ENCODE results near the gene SCN8A.

DNA sequence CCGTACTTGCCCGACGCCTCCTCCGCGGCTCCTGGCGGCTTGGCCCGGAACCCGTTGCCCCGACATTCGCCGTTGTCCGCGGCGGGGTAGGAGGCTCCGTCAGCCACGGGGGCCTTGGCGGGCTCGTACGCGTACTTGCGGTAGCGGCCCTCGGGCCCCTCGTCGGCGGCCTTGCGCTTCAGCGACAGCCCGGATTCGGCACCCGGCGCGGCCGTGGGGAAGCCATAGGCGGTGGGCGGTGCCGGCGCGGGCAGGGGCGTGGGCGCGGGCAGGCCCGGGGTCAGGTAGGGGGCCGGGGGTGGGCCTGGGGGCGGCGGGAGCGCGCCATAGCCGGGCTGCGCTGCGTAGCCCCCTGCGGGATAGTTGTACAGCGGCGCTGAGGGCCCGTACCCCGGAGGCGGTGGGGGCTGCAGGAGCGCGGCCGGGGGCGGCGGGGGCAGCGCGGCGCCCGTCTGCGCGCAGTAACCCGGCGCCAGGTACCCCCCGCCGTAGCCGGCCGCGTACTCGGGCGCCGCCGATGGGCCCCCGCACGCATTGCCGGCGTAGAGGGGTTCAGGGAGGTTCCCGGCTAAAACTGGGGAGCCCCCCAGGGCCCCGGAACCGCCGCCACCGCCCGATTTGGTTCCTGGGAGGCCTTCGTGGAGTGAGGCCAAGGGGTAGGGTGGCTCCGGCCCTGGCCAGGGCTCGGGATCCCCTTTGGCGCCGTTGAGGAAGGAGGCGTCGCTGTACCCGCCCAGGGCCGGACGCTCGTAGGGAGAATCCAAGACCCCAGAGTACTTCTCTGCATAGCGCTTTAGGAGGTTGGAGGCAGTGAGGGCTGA lies 230.6 kb downstream of the SCN8A start:
- TF ChIP-seq POLR2A (IDR thresholded peaks at IDR 0.05) (no peak), POLR2AphosphoS5 (IDR thresholded peaks at IDR 0.05) (no peak)
- TF ChIP-seq, protein P1, sequence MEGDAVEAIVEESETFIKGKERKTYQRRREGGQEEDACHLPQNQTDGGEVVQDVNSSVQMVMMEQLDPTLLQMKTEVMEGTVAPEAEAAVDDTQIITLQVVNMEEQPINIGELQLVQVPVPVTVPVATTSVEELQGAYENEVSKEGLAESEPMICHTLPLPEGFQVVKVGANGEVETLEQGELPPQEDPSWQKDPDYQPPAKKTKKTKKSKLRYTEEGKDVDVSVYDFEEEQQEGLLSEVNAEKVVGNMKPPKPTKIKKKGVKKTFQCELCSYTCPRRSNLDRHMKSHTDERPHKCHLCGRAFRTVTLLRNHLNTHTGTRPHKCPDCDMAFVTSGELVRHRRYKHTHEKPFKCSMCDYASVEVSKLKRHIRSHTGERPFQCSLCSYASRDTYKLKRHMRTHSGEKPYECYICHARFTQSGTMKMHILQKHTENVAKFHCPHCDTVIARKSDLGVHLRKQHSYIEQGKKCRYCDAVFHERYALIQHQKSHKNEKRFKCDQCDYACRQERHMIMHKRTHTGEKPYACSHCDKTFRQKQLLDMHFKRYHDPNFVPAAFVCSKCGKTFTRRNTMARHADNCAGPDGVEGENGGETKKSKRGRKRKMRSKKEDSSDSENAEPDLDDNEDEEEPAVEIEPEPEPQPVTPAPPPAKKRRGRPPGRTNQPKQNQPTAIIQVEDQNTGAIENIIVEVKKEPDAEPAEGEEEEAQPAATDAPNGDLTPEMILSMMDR (IDR thresholded peaks at IDR 0.05), result no peak
